GM12878 (cell line): ENCODE data around the gene R3HDM2. TPM values are rescaled to one million over a fixed set of nuclear protein-coding genes. Genes with fewer than 3 reads are reported as not detected.

Source experiments
- ATAC-seq: fragments of 200-7000 bp; cut with Tn5 transposase; 3 replicates; pipeline ENCODE4 v1.9.1; 2020; ENCODE audit warnings: mild to moderate bottlenecking, moderate library complexity
- BruUV-seq: library from RNA; stranded (reverse); fragments of 400-500 nt; replicated peaks from 2 replicates; lab custom pipeline; 2021; lab: Mats Ljungman, UMichigan
- CTCF ChIA-PET: fragments of 300-600 bp; sonication (Branson Sonifier 250); formaldehyde crosslinking; extraction: SDS; loops from one replicate; lab custom pipeline; 2021; ENCODE audit warnings: inconsistent platforms; lab: Yijun Ruan, JAX
- POLR2A ChIA-PET: fragments of 350-600 bp; formaldehyde crosslinking; extraction: SDS; loops from one replicate; lab custom pipeline; 2021; ENCODE audit warnings: inconsistent platforms; lab: Charles Lee
- RAD21 ChIA-PET: fragments of 300-600 bp; sonication (Branson Sonifier 250); formaldehyde crosslinking; loops from one replicate; lab custom pipeline; 2023; ENCODE audit warnings: antibody characterized with exemption; ENCODE audit not compliant: unreplicated experiment; lab: Charles Lee
- SMC1A ChIA-PET: fragments of 300-600 bp; sonication (Branson Sonifier 250); formaldehyde crosslinking; loops from one replicate; lab custom pipeline; 2023; ENCODE audit not compliant: unreplicated experiment, uncharacterized antibody; lab: Charles Lee
- DNase-seq: peaks from one replicate; pipeline ENCODE4 v3.0.0-alpha.2; 2011; ENCODE audit warnings: low read depth, low spot score
- FAIRE-seq: peaks from 3 replicates; lab custom pipeline; 2011; peaks lifted over from hg19 to GRCh38; lab: Jason Lieb, UNC
- H2AFZ ChIP-seq: 2 replicates; pipeline ENCODE4 v1.6.0; 2011; ENCODE audit warnings: low read depth, low read length, control low read depth; ENCODE audit not compliant: control insufficient read depth
- H3K27ac ChIP-seq: 2 replicates; pipeline ENCODE4 v1.5.1; 2011; ENCODE audit warnings: control low read depth; ENCODE audit not compliant: control insufficient read depth, insufficient read depth
- H3K27me3 ChIP-seq, 2 experiments: replicated peaks in 1 of 2; 2 replicates each; pipeline versions ENCODE4 v1.6.0 to v1.6.1; 2011; ENCODE audit warnings: low read length in 1 of 2; ENCODE audit not compliant: control insufficient read depth in 2 of 2, insufficient read depth in 2 of 2
- H3K36me3 ChIP-seq, 2 experiments: 2 replicates each; pipeline ENCODE4 v1.5.1; 2011; ENCODE audit warnings: low read length in 1 of 2; ENCODE audit not compliant: control insufficient read depth in 2 of 2, insufficient read depth in 2 of 2
- H3K4me1 ChIP-seq: 2 replicates; pipeline ENCODE4 v1.6.1; 2011; ENCODE audit warnings: mild to moderate bottlenecking, low read length, moderate library complexity, mixed read lengths; ENCODE audit not compliant: control insufficient read depth, insufficient read depth
- H3K4me2 ChIP-seq: 2 replicates; pipeline ENCODE4 v1.6.0; 2011; ENCODE audit warnings: control low read depth; ENCODE audit not compliant: control insufficient read depth, insufficient read depth
- H3K4me3 ChIP-seq: fragments of 200-600 bp; sonication (generic); 2 replicates; pipeline ENCODE4 v1.5.1; 2016
- H3K79me2 ChIP-seq: 2 replicates; pipeline ENCODE4 v1.6.0; 2011; ENCODE audit warnings: low read length; ENCODE audit not compliant: control insufficient read depth, insufficient read depth
- H3K9ac ChIP-seq: 2 replicates; pipeline ENCODE4 v1.8.0; 2011; ENCODE audit warnings: low read length, control low read depth, mixed read lengths; ENCODE audit not compliant: control insufficient read depth, insufficient read depth
- H3K9me3 ChIP-seq: replicated peaks from 3 replicates; pipeline ENCODE4 v1.5.1; 2011; ENCODE audit warnings: mild to moderate bottlenecking, low read length; ENCODE audit not compliant: control insufficient read depth, insufficient read depth
- H4K20me1 ChIP-seq: 2 replicates; pipeline ENCODE4 v1.6.0; 2011; ENCODE audit not compliant: control insufficient read depth, insufficient read depth
- CBFB ChIP-seq: IDR thresholded peaks from 2 replicates; pipeline ENCODE4 v1.6.1; 2016; ENCODE audit warnings: antibody characterized with exemption, low read depth
- HSF1 ChIP-seq: fragments of 150-350 bp; IDR thresholded peaks from 2 replicates; pipeline ENCODE4 v1.6.1; 2014; ENCODE audit warnings: mild to moderate bottlenecking, low read depth, low read length
- SUZ12 ChIP-seq: fragments of 200-600 bp; sonication (generic); IDR thresholded peaks from one replicate; pipeline ENCODE4 v1.6.1; 2018; ENCODE audit warnings: antibody characterized with exemption, mild to moderate bottlenecking; ENCODE audit not compliant: unreplicated experiment
- ZBTB33 ChIP-seq: fragments of 450-650 bp; IDR thresholded peaks from 2 replicates; pipeline ENCODE4 v1.6.1; 2017; ENCODE audit warnings: mild to moderate bottlenecking
- WGBS: methylation state at CpG from one replicate; pipeline ENCODE4 v1.1.6; 2016; ENCODE audit warnings: low lambda C conversion rate; ENCODE audit not compliant: insufficient replicate concordance, insufficient coverage; ENCODE audit errors: missing lambda C conversion rate; 5-methylcytosine and 5-hydroxymethylcytosine counted together
- in situ Hi-C: fragments of 300-500 bp; cut with MboI; formaldehyde crosslinking; loops from 9 replicates; pipeline ENCODE4 v1.14.3; 2018; ENCODE audit warnings: mixed read lengths
- intact Hi-C: fragments of 100-400 bp; cut with micrococcal nuclease; formaldehyde crosslinking; loops from one replicate; pipeline ENCODE4 v1.14.2; 2022; ENCODE audit not compliant: unreplicated experiment
- polyA plus RNA-seq, 11 experiments: library from polyadenylated mRNA; depleted of rRNA in 4 of 11; unstranded in 6 of 11; stranded (reverse) in 5 of 11; fragments of >200 nt; fragmentation: Nextera tagmentation in 4 of 11; fragmentation: Illumina TruSeq in 1 of 11; extraction: Ambion mirVana in 4 of 11; extraction: Trizol in 1 of 11; gene quantifications; 1 replicate in 1 of 11; 2 replicates in 10 of 11; pipeline versions ENCODE4 v1.2.1 to v1.2.3, GENCODE V29; 2011 to 2016; ENCODE audit warnings: inconsistent platforms in 2 of 11, missing spikeins in 2 of 11, low read depth in 1 of 11
- total RNA-seq, 4 experiments: library from RNA; depleted of rRNA in 3 of 4; stranded (reverse); fragments of >200 nt in 3 of 4; fragmentation: Illumina TruSeq in 1 of 4; extraction: Trizol in 1 of 4; gene quantifications; 2 replicates each; pipeline versions ENCODE4 v1.2.1 to v1.2.3, GENCODE V29; 2013 to 2021
- TF ChIP-seq, protein P1 (sequence below): fragments of 450-650 bp; conservative IDR thresholded peaks from 2 replicates; pipeline ENCODE4 v1.6.1; 2017; ENCODE audit warnings: mild to moderate bottlenecking, moderate library complexity

R3HDM2 gene
- total and polyA plus RNA-seq, 10 of the 15 experiments (the other 5 are each of a cell fraction or from before 2014, with no cell fraction given): 4.6 to 26.1 (median 11.2) TPM

DNA sequence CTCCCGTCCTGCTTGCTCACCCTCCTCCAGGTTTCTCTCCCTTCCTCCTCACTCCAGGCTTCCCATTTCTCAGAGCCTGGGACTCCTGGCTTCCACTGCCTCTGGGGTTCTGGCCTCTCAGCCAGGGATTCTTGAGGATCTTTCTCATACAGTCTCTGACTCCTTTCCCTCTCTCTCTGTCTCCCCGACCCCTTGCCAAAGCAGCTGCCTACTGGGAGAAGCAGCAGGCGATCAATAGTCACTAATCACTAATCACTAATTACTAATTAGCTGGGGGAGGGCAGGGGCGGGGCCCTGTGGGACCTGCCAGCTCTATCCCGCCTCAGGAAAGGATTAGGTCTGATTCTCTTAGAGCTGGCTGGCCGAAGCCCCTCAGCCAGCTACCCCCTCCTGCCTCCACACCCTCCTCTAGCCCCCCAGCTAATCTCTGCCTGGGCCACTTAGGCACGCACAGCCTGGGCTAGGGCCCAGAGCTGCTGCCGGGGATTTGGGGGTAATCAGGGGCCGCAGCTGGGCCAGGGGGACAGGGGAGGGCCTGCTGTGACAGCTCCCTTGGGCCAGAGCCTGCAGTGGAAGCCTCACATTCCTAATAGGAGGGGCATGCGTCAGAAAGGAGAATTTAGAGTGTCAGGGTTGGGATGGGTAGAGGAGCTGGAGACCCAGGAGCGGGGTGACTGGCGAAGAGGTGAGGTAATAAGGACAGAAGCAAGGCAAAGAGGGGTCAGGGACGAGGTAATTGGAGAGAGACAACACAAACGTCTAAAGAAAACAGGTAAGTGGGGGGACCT is 211.4 kb downstream of the R3HDM2 start:
- FAIRE-seq: no peak
- in situ Hi-C loops: no loop called here
- TF ChIP-seq SUZ12 (peak; percentile 29), ZBTB33 (no peak), CBFB (no peak), HSF1 (no peak)
- TF ChIP-seq, protein P1, sequence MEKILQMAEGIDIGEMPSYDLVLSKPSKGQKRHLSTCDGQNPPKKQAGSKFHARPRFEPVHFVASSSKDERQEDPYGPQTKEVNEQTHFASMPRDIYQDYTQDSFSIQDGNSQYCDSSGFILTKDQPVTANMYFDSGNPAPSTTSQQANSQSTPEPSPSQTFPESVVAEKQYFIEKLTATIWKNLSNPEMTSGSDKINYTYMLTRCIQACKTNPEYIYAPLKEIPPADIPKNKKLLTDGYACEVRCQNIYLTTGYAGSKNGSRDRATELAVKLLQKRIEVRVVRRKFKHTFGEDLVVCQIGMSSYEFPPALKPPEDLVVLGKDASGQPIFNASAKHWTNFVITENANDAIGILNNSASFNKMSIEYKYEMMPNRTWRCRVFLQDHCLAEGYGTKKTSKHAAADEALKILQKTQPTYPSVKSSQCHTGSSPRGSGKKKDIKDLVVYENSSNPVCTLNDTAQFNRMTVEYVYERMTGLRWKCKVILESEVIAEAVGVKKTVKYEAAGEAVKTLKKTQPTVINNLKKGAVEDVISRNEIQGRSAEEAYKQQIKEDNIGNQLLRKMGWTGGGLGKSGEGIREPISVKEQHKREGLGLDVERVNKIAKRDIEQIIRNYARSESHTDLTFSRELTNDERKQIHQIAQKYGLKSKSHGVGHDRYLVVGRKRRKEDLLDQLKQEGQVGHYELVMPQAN: no peak
- TF ChIP-seq, all 136 proteins: peak for 1
- H3K4me2 ChIP-seq: no peak overlapping the region
- peaks cover 13% of the 10 kb centered on the region for H3K4me1 ChIP-seq
- H3K27me3 ChIP-seq: peaks cover 36 to 39% of the 10 kb centered on the region in 2 experiments
- intact Hi-C loops: no loop called here
- CTCF ChIA-PET: interaction anchor here (0.9 to 1.2 kb wide), 3 partner anchors 10 to 500 kb away, joined by 3 to 7 read pairs (median 5); partner anchors contain the start of gene SHMT2
- no peaks in the 10 kb centered on the region for H3K36me3 ChIP-seq
- POLR2A ChIA-PET: interaction anchor here (1.1 kb wide), 1 partner anchor 10 kb away, joined by 4 read pairs; the partner anchor contains the start of gene SHMT2
- SMC1A ChIA-PET: interaction anchor here (2.3 kb wide), 1 partner anchor 11 kb away, joined by 10 read pairs; the partner anchor contains the start of gene SHMT2
- 21% methylated on average over 13 of the region's 14 CpGs for WGBS
- no peak overlapping the region for H3K27ac ChIP-seq
- no peak overlapping the region for H2AFZ ChIP-seq
- DNase-seq: no peak
- H3K79me2 ChIP-seq: no peaks in the 10 kb centered on the region
- H3K4me3 ChIP-seq: no peak overlapping the region
- RAD21 ChIA-PET: interaction anchor here (0.9 kb wide), 1 partner anchor 23 kb away, joined by 3 read pairs; no protein-coding TSS in a partner anchor
- BruUV-seq: no TSS peak
- H4K20me1 ChIP-seq: no peaks in the 10 kb centered on the region
- no peaks in the 10 kb centered on the region for H3K9me3 ChIP-seq
- H3K9ac ChIP-seq: no peak overlapping the region
- ATAC-seq: no peak
